Liver (tissue), 9 donors: ENCODE results near the gene RIPK1. TPM values are rescaled to one million over a fixed set of nuclear protein-coding genes. Genes with fewer than 3 reads are reported as not detected.

Experiments
- DNase-seq: peaks from one replicate; pipeline ENCODE4 v3.0.0-alpha.2; 2017; ENCODE audit warnings: low spot score
- H3K27ac ChIP-seq, 2 donors: one replicate each; pipeline ENCODE4 v1.7.0; 2013; ENCODE audit warnings: inconsistent platforms in 2 of 2, low read length in 2 of 2, control low read depth in 1 of 2, low read depth in 1 of 2, mild to moderate bottlenecking in 1 of 2
- H3K27me3 ChIP-seq, 4 donors: one replicate each; pipeline versions ENCODE4 v1.6.1 to v1.7.0; 2013; ENCODE audit warnings: low read length in 3 of 4, inconsistent platforms in 1 of 4, mild to moderate bottlenecking in 1 of 4, moderate library complexity in 1 of 4; ENCODE audit not compliant: control insufficient read depth in 4 of 4, insufficient read depth in 4 of 4
- H3K36me3 ChIP-seq, 4 donors: one replicate each; pipeline versions ENCODE4 v1.6.1 to v1.7.0; 2013; ENCODE audit warnings: low read length in 3 of 4, mild to moderate bottlenecking in 3 of 4, low read depth in 1 of 4, moderate library complexity in 1 of 4; ENCODE audit not compliant: control insufficient read depth in 4 of 4, insufficient read depth in 3 of 4
- H3K4me1 ChIP-seq, 4 donors: one replicate each; pipeline versions ENCODE4 v1.6.1 to v1.7.0; 2013; ENCODE audit warnings: low read length in 3 of 4, mild to moderate bottlenecking in 3 of 4, moderate library complexity in 1 of 4; ENCODE audit not compliant: control insufficient read depth in 4 of 4, insufficient read depth in 4 of 4
- H3K4me3 ChIP-seq, 3 donors: one replicate each; pipeline versions ENCODE4 v1.6.1 to v1.7.0; 2013; ENCODE audit warnings: low read length in 3 of 3, control low read depth in 1 of 3, low read depth in 1 of 3, mild to moderate bottlenecking in 1 of 3
- H3K9ac ChIP-seq, 2 donors: one replicate each; pipeline ENCODE4 v1.7.0; 2013; ENCODE audit warnings: low read length in 2 of 2, mild to moderate bottlenecking in 2 of 2, moderate library complexity in 2 of 2, control low read depth in 1 of 2, low read depth in 1 of 2
- H3K9me3 ChIP-seq, 4 donors: one replicate each; pipeline versions ENCODE4 v1.6.1 to v1.7.0; 2013; ENCODE audit warnings: low read length in 3 of 4; ENCODE audit not compliant: control insufficient read depth in 4 of 4
- ATF3 ChIP-seq: IDR thresholded peaks from 2 replicates; pipeline ENCODE4 v1.6.1; 2016; ENCODE audit warnings: antibody characterized with exemption
- CTCF ChIP-seq: fragments of 150-350 bp; IDR thresholded peaks from 2 replicates; pipeline ENCODE4 v1.5.1; 2017; ENCODE audit warnings: improper control_type of control experiment, low read depth, low read length; ENCODE audit not compliant: missing input control
- EGR1 ChIP-seq, 2 donors: IDR thresholded peaks; 2 replicates each; pipeline ENCODE4 v1.6.1; 2016 to 2018; ENCODE audit warnings: antibody characterized with exemption in 2 of 2, low read depth in 2 of 2
- FOXA2 ChIP-seq: IDR thresholded peaks from 2 replicates; pipeline ENCODE4 v1.6.1; 2016; ENCODE audit warnings: antibody characterized with exemption
- GABPA ChIP-seq, 2 donors: IDR thresholded peaks in 1 of 2; conservative IDR thresholded peaks in 1 of 2; 2 replicates each; pipeline ENCODE4 v1.6.1; 2016; ENCODE audit warnings: antibody characterized with exemption in 2 of 2, mild to moderate bottlenecking in 1 of 2, moderate library complexity in 1 of 2
- HNF4A ChIP-seq, 2 donors: conservative IDR thresholded peaks; 2 replicates each; pipeline ENCODE4 v1.6.1; 2016; ENCODE audit warnings: antibody characterized with exemption in 2 of 2, mild to moderate bottlenecking in 2 of 2
- HNF4G ChIP-seq: IDR thresholded peaks from 2 replicates; pipeline ENCODE4 v1.6.1; 2016; ENCODE audit warnings: antibody characterized with exemption
- JUND ChIP-seq, 2 donors: IDR thresholded peaks; 2 replicates each; pipeline ENCODE4 v1.6.1; 2016; ENCODE audit warnings: antibody characterized with exemption in 2 of 2
- MAX ChIP-seq: IDR thresholded peaks from 2 replicates; pipeline ENCODE4 v1.6.1; 2016; ENCODE audit warnings: antibody characterized with exemption
- NR2F2 ChIP-seq: IDR thresholded peaks from 2 replicates; pipeline ENCODE4 v1.6.1; 2016; ENCODE audit warnings: antibody characterized with exemption
- RAD21 ChIP-seq, 2 donors: IDR thresholded peaks; 2 replicates each; pipeline ENCODE4 v1.6.1; 2016; ENCODE audit warnings: antibody characterized with exemption in 2 of 2, mild to moderate bottlenecking in 2 of 2
- REST ChIP-seq: IDR thresholded peaks from 2 replicates; pipeline ENCODE4 v1.6.1; 2016; ENCODE audit warnings: antibody characterized with exemption, mild to moderate bottlenecking
- RXRA ChIP-seq, 2 donors: IDR thresholded peaks; 2 replicates each; pipeline ENCODE4 v1.6.1; 2017 to 2018; ENCODE audit warnings: antibody characterized with exemption in 2 of 2, mild to moderate bottlenecking in 1 of 2
- SP1 ChIP-seq: IDR thresholded peaks from 2 replicates; pipeline ENCODE4 v1.6.1; 2018; ENCODE audit warnings: antibody characterized with exemption, mild to moderate bottlenecking
- TAF1 ChIP-seq: conservative IDR thresholded peaks from 2 replicates; pipeline ENCODE4 v1.6.1; 2016; ENCODE audit warnings: antibody characterized with exemption, mild to moderate bottlenecking
- YY1 ChIP-seq: IDR thresholded peaks from 2 replicates; pipeline ENCODE4 v1.6.1; 2016; ENCODE audit warnings: antibody characterized with exemption, mild to moderate bottlenecking
- ZBTB33 ChIP-seq: IDR thresholded peaks from 2 replicates; pipeline ENCODE4 v1.6.1; 2016; ENCODE audit warnings: antibody characterized with exemption
- WGBS: extraction: QIAGEN DNeasy Blood & Tissue Kit; methylation state at CpG from one replicate; pipeline ENCODE4 v1.1.7; 2013; 5-methylcytosine and 5-hydroxymethylcytosine counted together
- polyA plus RNA-seq, 2 donors: library from polyadenylated mRNA; stranded (reverse) in 1 of 2; unstranded in 1 of 2; fragments of 200-250 nt in 1 of 2; fragments of >200 nt in 1 of 2; fragmentation: Nextera tagmentation in 1 of 2; extraction: Ambion mirVana in 1 of 2; gene quantifications; one replicate each; pipeline versions ENCODE4 v1.2.1 to v1.2.3, GENCODE V29; 2013 to 2015
- total RNA-seq, 2 donors: library from RNA; depleted of rRNA; stranded (reverse); fragments of >200 nt; gene quantifications; one replicate each; pipeline ENCODE4 v1.2.3, GENCODE V29; 2014
- donor health status: healthy.
- donor health status: healthy.
- donor health status: healthy.
- donor health status: healthy.
- donor health status: healthy.

The RIPK1 gene
- total and polyA plus RNA-seq, 4 donors, result 6.7 to 27.2 (median 13.3) TPM

GRCh38 chr6:3140201-3140600 lies 71.9 kb downstream of the RIPK1 start:
- H3K27ac ChIP-seq, result peak overlapping the region; percentile 73 to 88

GRCh38 chr6:3142536-3142935 lies 74.2 kb downstream of the RIPK1 start:
- no peak for DNase-seq

More at GRCh38 chr6:3140201-3140600, 71.9 kb downstream of the RIPK1 start:
- Histone ChIP-seq H3K9me3 (no peaks in the 10 kb centered on the region), H3K4me1 (peaks cover 12 to 52% (median 45%) of the 10 kb centered on the region in 4 donors), H3K4me3 (no peak overlapping the region), H3K9ac (no peak overlapping the region), H3K36me3 (peaks cover 3 to 23% (median 12%) of the 10 kb centered on the region in 4 donors), H3K27me3 (no peaks in the 10 kb centered on the region)
- 92% methylated on average over 20 of the region's 20 CpGs for WGBS
- TF ChIP-seq TAF1 (no peak), REST (no peak), HNF4A (conservative IDR thresholded peaks at IDR 0.05) (no peak), EGR1 (IDR thresholded peaks at IDR 0.05; ENCODE audit: low read depth in 2 of 2) (no peak), YY1 (no peak)
- no peak for DNase-seq

More at GRCh38 chr6:3142536-3142935, 74.2 kb downstream of the RIPK1 start:
- H3K36me3 ChIP-seq, result peaks cover 3 to 24% (median 11%) of the 10 kb centered on the region in 4 donors
- no peak overlapping the region for H3K27ac ChIP-seq
- H3K27me3 ChIP-seq, result no peaks in the 10 kb centered on the region
- H3K9ac ChIP-seq, result no peak overlapping the region
- TF ChIP-seq RAD21 (IDR thresholded peaks at IDR 0.05), result no peak
- no peak for TF ChIP-seq ATF3
- TF ChIP-seq YY1, result no peak
- no peak for TF ChIP-seq FOXA2
- TF ChIP-seq NR2F2, result no peak
- no peak for TF ChIP-seq HNF4G
- TF ChIP-seq ZBTB33, result no peak
- TF ChIP-seq GABPA (IDR thresholded peaks at IDR 0.05 in 1 of 2, conservative IDR thresholded peaks at IDR 0.05 in 1 of 2), result no peak
- TF ChIP-seq TAF1, result no peak
- no peak for TF ChIP-seq HNF4A (conservative IDR thresholded peaks at IDR 0.05)
- TF ChIP-seq JUND (IDR thresholded peaks at IDR 0.05), result no peak
- TF ChIP-seq REST, result no peak
- no peak for TF ChIP-seq CTCF
- no peak for TF ChIP-seq SP1
- no peak for TF ChIP-seq MAX
- TF ChIP-seq RXRA (IDR thresholded peaks at IDR 0.05), result no peak
- TF ChIP-seq EGR1 (IDR thresholded peaks at IDR 0.05; ENCODE audit: low read depth in 2 of 2), result no peak
- no peak overlapping the region for H3K4me3 ChIP-seq
- H3K4me1 ChIP-seq, result peaks cover 6 to 33% (median 27%) of the 10 kb centered on the region in 4 donors
- no peaks in the 10 kb centered on the region for H3K9me3 ChIP-seq
